Skin of body (tissue), 2 donors: ENCODE results near the gene CAV3. TPM values are rescaled to one million over a fixed set of nuclear protein-coding genes. Genes with fewer than 3 reads are reported as not detected.
"Not testable (repeated sequence)": the region's sequence is repeated elsewhere in the genome, so short reads cannot be mapped to it uniquely, and the experiment has no call there.

Experiments used
- DNase-seq: peaks from one replicate; lab custom pipeline; 2025; lab: John Stamatoyannopoulos, UW
- total RNA-seq: library from RNA; depleted of rRNA; stranded (reverse); fragments of >200 nt; gene quantifications from one replicate; pipeline ENCODE4 v1.2.3, GENCODE V29; 2014

The CAV3 gene
- total RNA-seq = 16.4 TPM

DNA sequence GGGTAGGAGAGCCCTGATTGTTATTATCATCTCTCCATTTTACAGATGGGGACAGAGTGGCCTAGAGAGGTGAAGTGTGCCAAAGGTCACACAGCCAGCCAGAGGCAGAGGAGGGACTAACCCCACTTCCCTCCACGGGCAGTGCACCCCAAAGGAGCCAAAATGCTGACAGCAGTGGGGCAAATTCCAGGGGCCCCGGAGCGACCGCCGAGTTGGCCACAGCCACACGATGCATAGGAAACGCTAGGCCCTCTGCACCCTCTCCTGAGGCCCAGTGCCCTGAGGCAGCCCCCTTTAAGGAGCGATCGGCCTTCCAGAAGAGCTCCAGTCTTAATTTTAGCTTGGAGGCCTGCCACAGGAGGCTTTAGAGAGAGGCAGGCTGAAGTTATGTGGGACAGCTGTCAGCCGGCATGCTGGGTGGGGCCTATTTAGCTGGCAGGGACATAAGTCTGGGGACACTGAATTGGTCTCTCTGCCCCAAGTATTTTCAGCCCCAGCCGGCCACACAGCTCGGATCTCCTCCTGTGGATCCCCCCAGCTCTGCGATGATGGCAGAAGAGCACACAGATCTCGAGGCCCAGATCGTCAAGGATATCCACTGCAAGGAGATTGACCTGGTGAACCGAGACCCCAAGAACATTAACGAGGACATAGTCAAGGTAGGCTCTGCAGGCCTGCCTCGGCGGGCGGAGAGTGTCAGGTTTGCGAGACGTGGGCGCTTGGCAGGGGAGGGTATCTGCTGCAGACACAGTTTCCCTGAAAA lies at the start of gene CAV3:
TSS of gene CAV3 (plus strand) at position 471 of the 763 bp plus-strand sequence. CDS start at position 546, 75 bp downstream.
- DNase-seq = no peak

DNA sequence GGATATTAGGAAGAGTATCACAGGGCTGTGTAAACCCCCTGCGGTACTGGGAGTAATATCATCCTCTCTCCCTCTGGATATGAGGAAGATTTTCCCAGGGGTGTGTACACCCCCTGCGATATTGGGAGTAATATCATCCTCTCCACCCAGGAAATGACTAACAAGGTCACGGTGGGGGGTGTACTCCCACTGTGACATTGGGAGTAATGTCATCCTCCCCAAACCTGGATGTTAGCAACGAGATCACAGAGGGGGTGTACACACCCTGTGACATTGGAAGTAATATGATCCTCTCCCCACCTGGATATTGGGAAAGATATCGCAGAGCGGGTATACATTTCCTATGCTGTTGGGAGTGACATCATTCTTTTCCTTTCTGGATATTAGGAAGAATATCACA lies 48.6 kb upstream of the CAV3 start:
- DNase-seq = not testable (repeated sequence)

DNA sequence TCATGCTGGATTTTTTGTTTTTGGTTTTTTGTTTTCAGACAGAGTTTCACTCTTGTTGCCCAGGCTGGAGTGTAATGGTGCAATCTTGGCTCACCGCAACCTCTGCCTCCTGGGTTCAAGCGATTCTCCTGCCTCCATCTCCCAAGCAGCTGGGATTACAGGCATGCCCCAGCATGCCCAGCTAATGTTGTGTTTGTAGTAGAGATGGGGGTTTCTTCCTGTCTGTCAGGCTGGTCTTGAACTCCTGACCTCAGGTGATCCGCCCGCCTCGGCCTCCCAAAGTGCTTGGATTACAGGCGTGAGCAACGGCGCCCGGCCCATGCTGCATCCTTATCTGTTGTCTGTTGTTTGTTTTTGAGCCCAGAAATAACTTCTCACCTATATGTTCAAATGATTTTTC lies 42.3 kb upstream of the CAV3 start:
- DNase-seq = not testable (repeated sequence)

DNA sequence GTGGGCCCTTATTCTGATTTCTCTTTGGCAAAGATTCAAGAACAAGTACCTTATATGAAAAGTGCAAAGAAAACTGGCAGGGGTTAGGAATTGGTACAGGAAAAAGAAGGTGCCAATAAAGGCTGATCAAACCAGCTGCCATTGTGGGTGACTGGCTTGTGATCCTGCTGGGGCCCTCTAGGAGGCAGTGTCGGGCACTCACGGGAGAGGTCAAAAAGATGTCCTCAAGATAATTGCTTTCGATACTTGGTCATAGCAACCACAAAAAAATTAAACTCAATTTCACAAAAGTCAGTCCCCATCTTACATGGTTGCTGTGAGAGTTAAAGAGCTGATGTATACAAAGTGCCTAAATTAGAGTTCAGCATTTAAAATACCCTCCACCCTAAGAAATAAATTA lies 31.0 kb upstream of the CAV3 start:
- no peak for DNase-seq

DNA sequence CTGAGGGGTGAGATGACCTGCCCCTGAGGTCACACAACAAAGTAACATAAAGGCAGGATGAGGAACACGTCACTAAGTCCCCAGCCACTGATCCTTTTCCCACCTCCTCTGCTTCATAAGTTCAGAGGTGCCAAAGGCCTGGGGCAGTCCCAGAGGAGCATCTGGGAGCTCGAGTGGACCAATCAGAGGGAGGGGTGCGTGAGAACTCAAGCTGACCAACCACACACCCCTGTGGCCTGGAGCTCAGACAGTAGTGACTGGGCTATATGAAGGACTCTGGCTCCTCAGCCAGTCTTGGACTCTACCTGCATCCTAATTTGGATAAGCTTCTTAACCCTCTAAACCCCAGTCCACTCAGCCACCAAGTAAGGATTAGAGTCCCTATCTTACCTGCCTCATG lies 28.0 kb upstream of the CAV3 start:
- no peak for DNase-seq

DNA sequence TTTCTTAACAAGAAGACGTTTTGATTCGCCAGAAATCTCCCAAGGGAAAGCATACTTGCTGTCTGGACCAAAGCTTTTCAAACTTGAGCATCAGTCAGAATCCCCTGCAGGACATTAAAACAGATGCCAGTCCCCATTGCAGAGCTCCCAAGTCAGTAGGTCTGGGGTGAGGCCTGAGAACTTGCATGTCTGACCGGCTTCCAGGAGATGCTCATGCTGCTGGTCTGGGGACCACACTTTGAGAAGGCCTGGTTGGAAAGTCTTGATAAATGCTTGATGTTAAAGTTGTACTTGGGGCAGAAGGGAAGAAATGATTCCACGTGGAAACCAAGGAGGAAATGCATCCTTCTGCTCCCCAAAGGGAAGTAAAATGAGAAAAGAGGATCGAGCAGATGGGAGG lies 24.3 kb upstream of the CAV3 start:
- DNase-seq = no peak

DNA sequence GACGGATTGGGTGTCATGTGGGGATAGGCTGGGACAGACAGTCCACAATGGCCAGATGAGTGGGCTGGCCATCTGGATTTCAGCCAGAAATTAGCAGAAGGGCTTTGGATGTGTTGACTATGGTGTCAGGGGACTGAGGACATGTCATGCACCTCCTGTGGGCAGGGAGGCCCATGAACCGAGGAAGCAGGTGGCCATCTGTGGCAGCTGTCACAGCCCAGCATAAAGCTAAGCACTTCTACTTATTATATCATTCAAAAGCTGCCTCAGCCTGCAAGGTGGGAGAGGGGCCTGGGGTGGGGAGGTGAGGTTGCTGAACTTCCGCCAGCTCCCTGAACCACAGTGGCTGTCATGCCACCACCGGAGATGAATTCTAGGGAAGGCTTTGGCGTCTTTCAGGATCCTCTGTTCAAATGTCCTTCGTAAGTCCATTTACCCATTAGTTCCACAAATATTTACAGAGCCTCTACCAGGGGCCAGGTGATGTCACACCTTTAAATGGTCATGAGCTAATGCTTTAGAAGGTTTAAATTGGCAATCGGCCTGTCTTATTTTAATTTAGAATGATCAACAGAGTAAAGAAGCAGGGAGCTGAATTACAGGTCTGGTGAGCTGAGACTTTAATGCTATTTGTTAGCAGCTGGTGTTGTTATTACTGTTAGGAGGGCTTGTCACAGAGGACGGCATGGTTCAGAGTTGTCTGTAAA lies 23.6 kb upstream of the CAV3 start:
- DNase-seq = no peak

DNA sequence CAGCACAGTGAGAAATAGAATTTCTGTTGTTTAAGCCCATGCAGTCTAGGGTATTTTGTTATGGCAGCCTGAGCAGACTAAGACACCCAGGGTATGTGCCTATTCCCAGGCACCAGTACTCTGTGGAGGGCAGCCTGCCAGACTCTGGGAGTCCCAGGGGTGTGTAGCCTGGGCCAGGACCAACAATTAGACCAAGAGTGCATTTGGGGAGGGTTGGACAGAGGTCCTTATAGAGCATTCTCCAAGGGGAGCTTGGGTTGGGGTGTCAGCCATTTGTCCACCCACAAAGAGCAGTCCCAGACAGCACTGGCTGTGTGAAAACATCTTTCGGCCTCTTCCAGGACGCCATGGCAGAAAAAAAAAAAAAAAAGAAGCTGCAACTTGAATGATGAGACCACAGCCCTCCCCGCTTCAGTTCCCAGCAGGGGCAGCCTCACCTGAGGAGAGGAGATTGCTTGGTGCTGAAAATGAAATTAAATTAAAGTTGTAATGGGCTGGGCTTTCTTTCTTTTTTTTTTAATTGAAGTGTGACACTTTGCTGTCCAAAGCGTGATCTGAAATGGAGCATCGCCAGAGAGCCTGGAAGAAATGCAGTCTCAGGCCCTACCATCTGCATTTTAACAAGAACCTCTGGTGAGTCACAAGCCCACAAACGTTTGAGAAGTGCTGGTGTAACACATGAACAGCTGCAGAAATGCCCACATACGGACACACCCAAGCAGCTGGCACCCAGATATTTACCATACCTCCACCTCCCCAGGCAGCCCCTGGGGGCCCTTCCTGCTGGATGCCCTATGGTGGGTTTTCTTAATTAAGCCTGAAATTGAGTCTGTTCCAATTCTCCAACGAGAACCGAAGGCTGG lies 21.3 kb upstream of the CAV3 start:
- no peak for DNase-seq

DNA sequence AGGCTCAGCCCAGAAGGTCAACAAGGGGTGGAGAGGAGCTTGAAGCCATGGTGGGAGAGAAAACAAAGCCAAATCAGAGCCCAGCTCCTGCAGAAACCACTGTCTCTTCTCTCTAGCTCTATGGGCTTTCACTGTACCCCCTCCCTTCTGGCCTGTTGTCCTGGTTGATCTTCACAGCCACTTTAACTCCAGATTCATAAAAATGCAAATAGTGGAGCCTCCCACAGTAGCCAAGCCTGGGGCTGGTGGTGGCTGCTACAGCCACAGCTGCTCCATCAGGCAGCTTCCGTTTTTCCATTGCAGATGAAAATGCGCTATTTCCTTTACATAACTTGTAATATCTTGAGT lies 20.7 kb upstream of the CAV3 start:
- DNase-seq = no peak

DNA sequence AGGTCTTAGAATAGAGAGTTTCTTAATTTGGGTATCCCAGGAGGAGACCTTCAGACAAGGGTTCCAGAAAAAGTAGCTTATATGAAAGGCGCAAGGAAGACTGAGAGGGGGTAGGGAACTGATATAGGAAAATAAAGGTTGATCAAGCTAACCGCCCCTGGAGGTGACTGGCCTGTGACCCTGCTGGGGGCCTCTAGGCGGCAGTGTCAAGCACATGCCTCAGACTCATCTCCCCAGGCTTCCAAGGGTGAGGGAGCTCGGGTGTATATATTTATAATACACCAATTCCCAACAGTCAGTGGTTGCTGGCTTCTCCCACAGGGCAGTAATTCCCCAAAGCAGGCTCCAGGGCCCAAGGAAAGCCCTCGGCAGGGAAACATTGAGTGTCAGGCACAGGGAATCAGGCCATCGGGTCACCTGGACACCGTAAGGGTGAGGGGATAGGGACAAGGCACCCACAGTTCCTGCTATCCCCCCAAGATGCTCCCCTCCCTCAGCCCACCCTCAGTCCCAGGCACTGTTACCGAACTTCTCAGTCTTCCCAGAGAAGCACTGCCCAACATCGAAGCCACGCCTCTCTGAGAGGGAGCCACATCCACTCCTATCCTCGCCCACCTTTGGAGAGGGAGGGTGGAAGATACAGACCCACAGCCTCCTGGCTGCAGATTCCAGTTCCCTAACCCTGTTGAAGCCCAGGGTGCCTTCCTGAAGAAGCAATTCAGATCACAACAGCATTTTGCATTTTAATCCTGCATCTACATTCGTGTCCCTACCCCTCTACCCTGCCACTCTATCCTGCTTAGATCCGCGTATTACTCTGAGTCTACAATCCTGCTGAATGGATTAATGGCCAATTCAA lies 19.5 kb upstream of the CAV3 start:
- DNase-seq = no peak

DNA sequence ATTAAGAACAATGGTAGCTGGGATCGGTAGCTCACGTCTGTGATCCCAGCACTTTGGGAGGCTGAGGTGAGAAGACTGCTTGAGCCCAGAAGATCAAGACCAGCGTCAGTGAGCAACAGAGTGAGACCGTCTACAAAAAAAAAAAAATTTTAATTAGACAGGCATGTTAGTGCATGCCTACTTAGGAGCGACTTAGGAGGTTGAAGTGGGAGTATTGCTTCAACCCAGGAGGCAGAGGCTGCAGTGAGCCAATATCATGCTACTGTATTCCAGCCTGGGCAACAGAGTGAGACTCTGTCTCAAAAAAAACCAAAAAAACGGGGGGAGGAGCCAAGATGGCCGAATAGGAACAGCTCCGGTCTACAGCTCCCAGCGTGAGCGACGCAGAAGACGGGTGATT lies 17.8 kb upstream of the CAV3 start:
- not testable (repeated sequence) for DNase-seq

DNA sequence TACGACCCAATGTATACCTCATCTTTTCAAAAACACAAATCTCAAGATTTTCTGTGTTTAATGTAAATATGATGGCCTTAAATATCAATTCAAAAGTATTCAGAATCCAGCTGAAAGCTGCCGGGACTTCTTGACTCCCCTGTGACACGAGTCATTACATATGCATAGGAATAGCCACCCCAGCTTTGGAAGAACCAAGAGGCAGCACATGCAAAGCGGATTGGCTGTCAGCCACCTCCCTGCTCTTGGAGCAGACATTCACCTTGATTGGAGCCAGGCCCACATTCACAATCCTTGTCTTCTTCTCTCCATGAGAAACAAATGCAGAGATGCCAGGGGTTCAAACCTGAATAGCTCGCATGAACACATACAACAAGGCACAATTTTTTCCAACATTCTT lies 10.8 kb upstream of the CAV3 start:
- no peak for DNase-seq

DNA sequence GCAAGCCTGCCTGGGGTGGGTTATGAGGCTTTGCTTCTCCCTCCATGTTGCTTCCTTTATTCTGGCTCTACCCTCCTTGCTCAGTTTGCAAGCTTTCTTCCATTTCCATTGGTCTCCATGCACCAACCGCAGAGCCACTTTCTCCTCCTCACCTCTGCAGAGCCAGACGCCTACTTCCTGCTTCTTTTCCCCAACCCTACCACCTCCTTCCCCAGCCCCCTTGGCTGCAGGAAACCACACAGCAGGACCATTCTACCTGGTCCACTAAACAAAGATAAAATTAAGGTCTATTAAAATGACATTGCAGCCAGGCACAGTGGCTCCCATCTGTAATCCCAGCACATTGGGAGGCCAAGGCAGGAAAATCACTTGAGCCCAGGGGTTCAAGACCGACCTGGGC lies 10.0 kb upstream of the CAV3 start:
- DNase-seq = no peak

DNA sequence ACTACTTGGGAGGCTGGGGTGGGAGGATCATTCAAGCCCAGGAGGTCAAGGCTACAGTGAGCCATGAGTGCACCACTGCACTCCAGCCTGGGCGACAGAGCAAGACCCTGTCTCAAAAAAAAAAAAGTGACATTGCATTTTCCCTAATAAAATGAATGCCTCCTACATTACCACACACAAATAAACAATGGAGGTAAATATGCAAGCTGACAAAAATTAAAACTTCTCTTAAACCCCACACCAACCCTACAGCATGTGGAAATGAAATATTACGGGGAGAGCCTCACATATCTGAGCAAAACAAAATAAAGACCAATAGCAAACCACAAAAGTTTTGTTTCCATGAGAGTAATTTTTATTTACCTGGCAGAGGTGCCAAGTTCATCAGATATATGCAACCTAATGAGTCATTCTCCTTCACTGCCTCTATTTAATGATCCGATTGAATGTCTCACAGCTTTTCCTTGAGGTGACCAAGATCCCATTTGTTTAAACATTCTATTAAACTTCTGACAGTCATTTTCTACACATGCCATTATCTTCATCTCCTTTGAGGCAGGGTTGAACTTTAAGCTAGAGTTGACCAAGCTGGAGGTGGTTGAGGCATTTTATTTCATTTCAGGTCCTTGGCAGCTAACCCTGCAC lies 9.4 kb upstream of the CAV3 start:
- DNase-seq = no peak

DNA sequence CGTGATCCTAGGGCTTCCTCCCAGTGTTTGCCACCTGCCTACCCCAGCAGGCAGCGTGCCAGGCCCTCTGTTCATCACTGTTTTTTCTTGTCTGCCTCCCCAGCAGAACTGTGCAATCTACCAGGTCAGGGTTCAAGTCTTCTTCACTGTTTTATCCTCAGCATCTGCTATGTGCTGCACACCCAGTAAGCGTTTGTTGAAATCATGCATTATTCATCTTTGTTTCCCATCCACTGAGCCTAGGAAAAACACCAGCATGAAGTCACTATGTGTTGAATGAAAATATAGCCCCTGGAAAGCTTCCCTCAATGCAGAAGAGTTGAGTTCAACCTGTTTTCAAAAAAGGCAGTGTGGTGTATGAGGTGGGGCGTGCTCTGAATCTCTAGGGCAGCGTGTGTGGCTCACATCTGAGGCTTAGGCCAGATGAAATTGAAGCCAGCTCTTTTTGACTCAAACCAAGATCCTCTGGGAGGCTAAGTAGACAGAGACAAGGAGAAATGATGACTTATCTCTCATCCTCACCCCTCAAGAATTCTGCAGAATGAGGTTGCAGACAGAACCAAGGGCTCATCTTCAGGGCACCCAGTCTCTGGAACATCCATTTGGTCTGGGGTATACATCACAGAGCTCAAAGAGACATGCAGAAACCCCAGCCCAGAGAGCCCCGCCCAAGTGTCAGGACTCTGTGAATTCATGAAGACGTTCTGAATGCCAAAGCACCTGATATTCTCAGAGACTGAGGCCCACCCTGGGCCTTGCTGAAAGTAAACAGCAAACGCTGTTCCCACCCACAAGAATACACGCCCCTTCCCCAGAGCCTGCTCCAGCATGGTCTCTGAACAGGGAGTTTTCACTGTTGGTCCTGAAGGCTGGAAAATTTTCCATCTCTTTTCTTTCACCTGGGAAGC lies 5.7 kb upstream of the CAV3 start:
- no peak for DNase-seq

DNA sequence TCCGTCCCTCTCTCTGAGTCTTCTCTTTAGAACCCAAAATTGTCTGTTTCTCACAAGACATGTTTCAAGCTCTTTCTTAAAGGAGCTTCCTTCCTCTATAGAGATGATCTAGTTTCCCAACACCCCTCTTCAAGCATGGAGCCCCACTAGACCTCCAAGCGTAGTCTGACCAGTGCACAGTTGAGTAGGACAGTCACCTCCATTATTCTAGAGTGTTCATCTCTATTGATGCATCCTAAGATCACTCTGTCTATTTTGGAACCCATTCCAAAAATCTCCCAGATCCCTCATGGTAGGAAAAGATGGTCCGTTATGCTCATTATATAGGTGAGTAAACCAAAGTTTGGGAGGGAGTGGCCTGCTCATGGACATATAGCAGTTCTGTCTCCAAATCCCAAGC lies 4.1 kb upstream of the CAV3 start:
- no peak for DNase-seq

DNA sequence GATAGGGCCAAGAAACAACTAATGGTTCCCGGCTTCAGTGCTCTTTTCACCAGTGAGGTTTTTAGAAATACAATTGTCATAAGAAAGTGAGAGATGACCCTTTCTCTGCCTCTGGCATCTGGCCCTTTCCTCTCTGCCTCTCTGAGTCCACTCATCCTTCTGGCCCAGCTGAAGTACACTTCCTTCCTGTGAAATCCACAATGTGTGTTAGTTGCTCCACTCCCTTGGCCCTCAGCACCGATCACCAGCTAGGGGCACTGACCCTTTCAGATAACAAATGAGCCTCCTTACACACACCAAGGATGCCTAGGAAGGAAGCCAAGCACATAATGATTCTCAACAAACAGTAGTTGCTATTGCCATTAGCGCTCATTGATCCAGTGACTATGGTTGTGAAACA lies 2.9 kb upstream of the CAV3 start:
- DNase-seq = no peak

DNA sequence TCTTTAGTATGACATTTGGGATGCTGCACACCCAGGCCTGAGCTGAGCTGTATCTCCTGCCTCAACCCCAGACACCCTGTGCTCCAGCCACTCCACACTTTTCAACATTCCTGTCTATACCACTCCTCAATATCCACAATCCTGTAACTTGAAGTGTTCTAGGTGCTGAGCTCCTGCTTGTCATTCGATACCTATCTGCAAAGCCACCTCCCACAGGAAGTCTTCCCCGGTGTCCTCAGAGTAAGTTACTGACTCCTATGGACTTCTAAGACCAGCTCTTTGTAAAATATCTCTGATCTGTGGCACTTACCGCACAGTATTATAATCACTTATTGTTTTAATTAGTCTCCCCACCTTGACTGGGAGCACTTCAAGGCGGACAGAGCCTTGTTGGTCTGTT lies 1.2 kb upstream of the CAV3 start:
- DNase-seq = no peak

DNA sequence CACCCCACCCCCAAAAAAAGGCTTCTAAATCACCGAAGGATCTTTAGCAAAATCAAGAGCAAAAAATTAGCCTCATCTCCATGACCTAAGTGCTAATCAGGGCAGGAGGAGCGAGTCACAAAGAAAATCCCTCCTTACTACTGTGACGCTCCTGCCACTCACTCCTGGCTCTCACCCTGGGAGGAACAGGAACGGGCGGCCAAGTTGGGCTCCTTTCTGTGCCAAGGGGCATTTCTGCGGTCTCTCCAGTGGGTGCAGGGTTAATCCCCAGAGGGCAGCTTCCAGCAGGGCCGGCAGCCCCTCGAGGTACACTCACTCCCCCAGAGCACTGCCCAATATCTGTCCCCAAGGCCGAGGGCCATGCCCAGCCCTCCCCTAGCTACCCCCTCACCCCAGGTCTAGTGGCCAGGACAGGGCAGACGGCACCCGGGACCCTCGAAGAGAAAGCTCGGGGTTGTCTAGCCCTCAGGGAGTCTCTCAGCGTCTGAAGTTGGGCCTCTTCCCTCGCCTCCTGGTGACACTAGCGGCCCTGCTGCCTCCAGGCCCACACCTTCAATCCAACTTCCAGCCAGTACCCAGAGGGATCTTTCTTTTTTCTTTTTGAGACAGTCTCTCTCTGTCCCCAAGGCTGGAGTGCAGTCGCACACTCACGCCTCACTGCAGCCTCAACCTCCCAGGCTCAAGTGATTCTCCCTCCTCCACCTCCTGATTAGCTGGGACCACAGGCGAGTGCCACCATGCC lies 706 bp downstream of the CAV3 start:
- DNase-seq = no peak
